GM12878 (cell line): Measurements from ENCODE around the gene FHL2. TPM values are rescaled to one million over a fixed set of nuclear protein-coding genes. Genes with fewer than 3 reads are reported as not detected.

ENCODE experiments used
- ATAC-seq: fragments of 200-7000 bp; cut with Tn5 transposase; 3 replicates; pipeline ENCODE4 v1.9.1; 2020; ENCODE audit warnings: mild to moderate bottlenecking, moderate library complexity
- BruUV-seq: library from RNA; stranded (reverse); fragments of 400-500 nt; replicated peaks from 2 replicates; lab custom pipeline; 2021; lab: Mats Ljungman, UMichigan
- CTCF ChIA-PET: fragments of 300-600 bp; sonication (Branson Sonifier 250); formaldehyde crosslinking; extraction: SDS; loops from one replicate; lab custom pipeline; 2021; ENCODE audit warnings: inconsistent platforms; lab: Yijun Ruan, JAX
- POLR2A ChIA-PET: fragments of 350-600 bp; formaldehyde crosslinking; extraction: SDS; loops from one replicate; lab custom pipeline; 2021; ENCODE audit warnings: inconsistent platforms; lab: Charles Lee
- RAD21 ChIA-PET: fragments of 300-600 bp; sonication (Branson Sonifier 250); formaldehyde crosslinking; loops from one replicate; lab custom pipeline; 2023; ENCODE audit warnings: antibody characterized with exemption; ENCODE audit not compliant: unreplicated experiment; lab: Charles Lee
- SMC1A ChIA-PET: fragments of 300-600 bp; sonication (Branson Sonifier 250); formaldehyde crosslinking; loops from one replicate; lab custom pipeline; 2023; ENCODE audit not compliant: unreplicated experiment, uncharacterized antibody; lab: Charles Lee
- DNase-seq: peaks from one replicate; pipeline ENCODE4 v3.0.0-alpha.2; 2011; ENCODE audit warnings: low read depth, low spot score
- FAIRE-seq: peaks from 3 replicates; lab custom pipeline; 2011; peaks lifted over from hg19 to GRCh38; lab: Jason Lieb, UNC
- H2AFZ ChIP-seq: 2 replicates; pipeline ENCODE4 v1.6.0; 2011; ENCODE audit warnings: low read depth, low read length, control low read depth; ENCODE audit not compliant: control insufficient read depth
- H3K27ac ChIP-seq: 2 replicates; pipeline ENCODE4 v1.5.1; 2011; ENCODE audit warnings: control low read depth; ENCODE audit not compliant: control insufficient read depth, insufficient read depth
- H3K27me3 ChIP-seq, 2 experiments: replicated peaks in 1 of 2; 2 replicates each; pipeline versions ENCODE4 v1.6.0 to v1.6.1; 2011; ENCODE audit warnings: low read length in 1 of 2; ENCODE audit not compliant: control insufficient read depth in 2 of 2, insufficient read depth in 2 of 2
- H3K36me3 ChIP-seq, 2 experiments: 2 replicates each; pipeline ENCODE4 v1.5.1; 2011; ENCODE audit warnings: low read length in 1 of 2; ENCODE audit not compliant: control insufficient read depth in 2 of 2, insufficient read depth in 2 of 2
- H3K4me1 ChIP-seq: 2 replicates; pipeline ENCODE4 v1.6.1; 2011; ENCODE audit warnings: mild to moderate bottlenecking, low read length, moderate library complexity, mixed read lengths; ENCODE audit not compliant: control insufficient read depth, insufficient read depth
- H3K4me2 ChIP-seq: 2 replicates; pipeline ENCODE4 v1.6.0; 2011; ENCODE audit warnings: control low read depth; ENCODE audit not compliant: control insufficient read depth, insufficient read depth
- H3K4me3 ChIP-seq: fragments of 200-600 bp; sonication (generic); 2 replicates; pipeline ENCODE4 v1.5.1; 2016
- H3K79me2 ChIP-seq: 2 replicates; pipeline ENCODE4 v1.6.0; 2011; ENCODE audit warnings: low read length; ENCODE audit not compliant: control insufficient read depth, insufficient read depth
- H3K9ac ChIP-seq: 2 replicates; pipeline ENCODE4 v1.8.0; 2011; ENCODE audit warnings: low read length, control low read depth, mixed read lengths; ENCODE audit not compliant: control insufficient read depth, insufficient read depth
- H3K9me3 ChIP-seq: replicated peaks from 3 replicates; pipeline ENCODE4 v1.5.1; 2011; ENCODE audit warnings: mild to moderate bottlenecking, low read length; ENCODE audit not compliant: control insufficient read depth, insufficient read depth
- H4K20me1 ChIP-seq: 2 replicates; pipeline ENCODE4 v1.6.0; 2011; ENCODE audit not compliant: control insufficient read depth, insufficient read depth
- CBX5 ChIP-seq: sonication (generic); IDR thresholded peaks from 2 replicates; pipeline ENCODE4 v1.6.1; 2016; ENCODE audit warnings: low read depth, moderate library complexity, mild to moderate bottlenecking, inconsistent platforms
- NR2C2 ChIP-seq: IDR thresholded peaks from 2 replicates; pipeline ENCODE4 v1.6.1; 2011; ENCODE audit warnings: borderline replicate concordance, low read depth; ENCODE audit not compliant: control insufficient read depth, insufficient read length
- STAT1 ChIP-seq: fragments of 450-650 bp; conservative IDR thresholded peaks from 2 replicates; pipeline ENCODE4 v1.6.1; 2014; ENCODE audit warnings: antibody characterized with exemption, mild to moderate bottlenecking
- USF1 ChIP-seq: IDR thresholded peaks from 2 replicates; pipeline ENCODE4 v1.6.1; 2011; ENCODE audit warnings: borderline replicate concordance, low read depth, mild to moderate bottlenecking, moderate library complexity, mixed read lengths, low read length; ENCODE audit not compliant: insufficient read depth; ENCODE audit errors: extremely low read length
- WGBS: methylation state at CpG from one replicate; pipeline ENCODE4 v1.1.6; 2016; ENCODE audit warnings: low lambda C conversion rate; ENCODE audit not compliant: insufficient replicate concordance, insufficient coverage; ENCODE audit errors: missing lambda C conversion rate; 5-methylcytosine and 5-hydroxymethylcytosine counted together
- in situ Hi-C: fragments of 300-500 bp; cut with MboI; formaldehyde crosslinking; loops from 9 replicates; pipeline ENCODE4 v1.14.3; 2018; ENCODE audit warnings: mixed read lengths
- intact Hi-C: fragments of 100-400 bp; cut with micrococcal nuclease; formaldehyde crosslinking; loops from one replicate; pipeline ENCODE4 v1.14.2; 2022; ENCODE audit not compliant: unreplicated experiment
- polyA plus RNA-seq, 11 experiments: library from polyadenylated mRNA; depleted of rRNA in 4 of 11; unstranded in 6 of 11; stranded (reverse) in 5 of 11; fragments of >200 nt; fragmentation: Nextera tagmentation in 4 of 11; fragmentation: Illumina TruSeq in 1 of 11; extraction: Ambion mirVana in 4 of 11; extraction: Trizol in 1 of 11; gene quantifications; 1 replicate in 1 of 11; 2 replicates in 10 of 11; pipeline versions ENCODE4 v1.2.1 to v1.2.3, GENCODE V29; 2011 to 2016; ENCODE audit warnings: inconsistent platforms in 2 of 11, missing spikeins in 2 of 11, low read depth in 1 of 11
- total RNA-seq, 4 experiments: library from RNA; depleted of rRNA in 3 of 4; stranded (reverse); fragments of >200 nt in 3 of 4; fragmentation: Illumina TruSeq in 1 of 4; extraction: Trizol in 1 of 4; gene quantifications; 2 replicates each; pipeline versions ENCODE4 v1.2.1 to v1.2.3, GENCODE V29; 2013 to 2021
- TF ChIP-seq, protein P1 (sequence below), 3 experiments: IDR thresholded peaks in 2 of 3; conservative IDR thresholded peaks in 1 of 3; 2 replicates each; pipeline ENCODE4 v1.5.1; 2011; ENCODE audit warnings: low read depth in 3 of 3, low read length in 3 of 3, mild to moderate bottlenecking in 3 of 3, control low read depth in 2 of 3, moderate library complexity in 2 of 3, inconsistent platforms in 1 of 3, mixed read lengths in 1 of 3; ENCODE audit not compliant: control insufficient read depth in 2 of 3, insufficient read depth in 1 of 3; ENCODE audit errors: extremely low read depth in 1 of 3

Gene FHL2
- total and polyA plus RNA-seq, 10 of the 15 experiments (the other 5 are each of a cell fraction or from before 2014, with no cell fraction given): 2.2 to 9.9 (median 4.5) TPM

- TF ChIP-seq, protein P1, sequence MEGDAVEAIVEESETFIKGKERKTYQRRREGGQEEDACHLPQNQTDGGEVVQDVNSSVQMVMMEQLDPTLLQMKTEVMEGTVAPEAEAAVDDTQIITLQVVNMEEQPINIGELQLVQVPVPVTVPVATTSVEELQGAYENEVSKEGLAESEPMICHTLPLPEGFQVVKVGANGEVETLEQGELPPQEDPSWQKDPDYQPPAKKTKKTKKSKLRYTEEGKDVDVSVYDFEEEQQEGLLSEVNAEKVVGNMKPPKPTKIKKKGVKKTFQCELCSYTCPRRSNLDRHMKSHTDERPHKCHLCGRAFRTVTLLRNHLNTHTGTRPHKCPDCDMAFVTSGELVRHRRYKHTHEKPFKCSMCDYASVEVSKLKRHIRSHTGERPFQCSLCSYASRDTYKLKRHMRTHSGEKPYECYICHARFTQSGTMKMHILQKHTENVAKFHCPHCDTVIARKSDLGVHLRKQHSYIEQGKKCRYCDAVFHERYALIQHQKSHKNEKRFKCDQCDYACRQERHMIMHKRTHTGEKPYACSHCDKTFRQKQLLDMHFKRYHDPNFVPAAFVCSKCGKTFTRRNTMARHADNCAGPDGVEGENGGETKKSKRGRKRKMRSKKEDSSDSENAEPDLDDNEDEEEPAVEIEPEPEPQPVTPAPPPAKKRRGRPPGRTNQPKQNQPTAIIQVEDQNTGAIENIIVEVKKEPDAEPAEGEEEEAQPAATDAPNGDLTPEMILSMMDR (IDR thresholded peaks at IDR 0.05 in 2 of 3, conservative IDR thresholded peaks at IDR 0.05 in 1 of 3; ENCODE audit: control insufficient read depth in 2 of 3, extremely low read depth in 1 of 3, insufficient read depth in 1 of 3, low read depth in 3 of 3, low read length in 3 of 3): no peak
- TF ChIP-seq NR2C2 (no peak), USF1 (no peak)
Measured at GRCh38 chr2:105358593-105358992, 40.3 kb downstream of the FHL2 start (continued).

- SMC1A ChIA-PET: interaction anchor here (0.7 to 1.4 kb wide), 3 partner anchors 10 to 52 kb away, joined by 3 read pairs; no protein-coding TSS in a partner anchor
- no peak for ATAC-seq
- Histone ChIP-seq H3K9me3 (peaks cover 2% of the 10 kb centered on the region; the same call in 1 of the 3 replicates), H3K9ac (no peak overlapping the region), H3K4me2 (no peak overlapping the region), H2AFZ (no peak overlapping the region), H3K4me3 (no peak overlapping the region), H3K36me3 (peaks cover 0 to 9% of the 10 kb centered on the region in 2 experiments), H4K20me1 (no peaks in the 10 kb centered on the region), H3K27ac (no peak overlapping the region)
- 89% methylated on average over 1 of the region's 1 CpG for WGBS
- in situ Hi-C loops: no loop called here
- POLR2A ChIA-PET: no interaction called here
- FAIRE-seq: no peak
- DNase-seq: no peak
- intact Hi-C loops: no loop called here
- TF ChIP-seq CBX5 (peak; percentile 69; the same call in 1 of the 2 replicates), STAT1 (no peak)
- TF ChIP-seq, all 136 proteins: peak for 1
- CTCF ChIA-PET: interaction anchor here (0.9 kb wide), 1 partner anchor 14 kb away, joined by 3 read pairs; no protein-coding TSS in a partner anchor
- no peaks in the 10 kb centered on the region for H3K79me2 ChIP-seq
- H3K4me1 ChIP-seq: no peaks in the 10 kb centered on the region
- RAD21 ChIA-PET: no interaction called here
- BruUV-seq: no TSS peak
- no peaks in the 10 kb centered on the region for H3K27me3 ChIP-seq
Measured at GRCh38 chr2:105357122-105357521, 41.7 kb downstream of the FHL2 start.
